ENCODE data around the gene GPR89A.
"Not testable (repeated sequence)": the region's sequence is repeated elsewhere in the genome, so short reads cannot be mapped to it uniquely, and the experiment has no call there.

The GPR89A gene

GRCh38 chr1:145607833-145608733, at the start of gene GPR89A:
Gene GPR89A (plus strand): TSS chr1:145607988. CDS start chr1:145608134, 146 bp downstream.
- H3K4me3 Mint-ChIP-seq, result peak within 1 kb of the TSS; percentile 87
- H3K36me3 Mint-ChIP-seq (ENCODE audit: low read depth); H3K27me3 Mint-ChIP-seq (ENCODE audit: low read depth); H3K9me3 Mint-ChIP-seq: not testable (repeated sequence)
- peak within 1 kb of the TSS; percentile 85 for H3K27ac Mint-ChIP-seq
- peaks cover 14% of the 10 kb centered on the region for H3K4me1 Mint-ChIP-seq (ENCODE audit: low read depth)

GRCh38 chr1:145586820-145587219, 21.0 kb upstream of the GPR89A start:
- H3K4me3 Mint-ChIP-seq; H3K9me3 Mint-ChIP-seq; H3K27ac Mint-ChIP-seq; H3K36me3 Mint-ChIP-seq (ENCODE audit: low read depth); H3K4me1 Mint-ChIP-seq (ENCODE audit: low read depth); H3K27me3 Mint-ChIP-seq (ENCODE audit: low read depth): not testable (repeated sequence)

GRCh38 chr1:145590806-145591205, 17.0 kb upstream of the GPR89A start:
- H3K27ac Mint-ChIP-seq; H3K4me3 Mint-ChIP-seq; H3K27me3 Mint-ChIP-seq (ENCODE audit: low read depth); H3K36me3 Mint-ChIP-seq (ENCODE audit: low read depth); H3K9me3 Mint-ChIP-seq: not testable (repeated sequence)
- peaks cover 11% of the 10 kb centered on the region for H3K4me1 Mint-ChIP-seq (ENCODE audit: low read depth)

- H3K27ac Mint-ChIP-seq, H3K4me3 Mint-ChIP-seq: not testable (repeated sequence)
These were observed 15.4 kb upstream of the GPR89A start for GRCh38 chr1:145592347-145592746.

GRCh38 chr1:145595421-145595820, 12.4 kb upstream of the GPR89A start:
- Mint-ChIP-seq H3K4me1 (ENCODE audit: low read depth) (peaks cover 11% of the 10 kb centered on the region), H3K27me3 (ENCODE audit: low read depth) (peaks cover 25% of the 10 kb centered on the region)
- not testable (repeated sequence) for H3K4me3 Mint-ChIP-seq; H3K36me3 Mint-ChIP-seq (ENCODE audit: low read depth); H3K27ac Mint-ChIP-seq; H3K9me3 Mint-ChIP-seq

More at GRCh38 chr1:145592347-145592746, 15.4 kb upstream of the GPR89A start:
- Mint-ChIP-seq H3K27me3 (ENCODE audit: low read depth) (peaks cover 14% of the 10 kb centered on the region), H3K4me1 (ENCODE audit: low read depth) (peaks cover 11% of the 10 kb centered on the region)
- H3K36me3 Mint-ChIP-seq (ENCODE audit: low read depth); H3K9me3 Mint-ChIP-seq: not testable (repeated sequence)

- H3K27me3 Mint-ChIP-seq (ENCODE audit: low read depth), result peaks cover 25% of the 10 kb centered on the region
- not testable (repeated sequence) for H3K36me3 Mint-ChIP-seq (ENCODE audit: low read depth); H3K27ac Mint-ChIP-seq; H3K9me3 Mint-ChIP-seq; H3K4me3 Mint-ChIP-seq; H3K4me1 Mint-ChIP-seq (ENCODE audit: low read depth)
These were observed 11.6 kb upstream of the GPR89A start for GRCh38 chr1:145596236-145596635.

GRCh38 chr1:145599426-145599825, 8.4 kb upstream of the GPR89A start:
- H3K9me3 Mint-ChIP-seq; H3K36me3 Mint-ChIP-seq (ENCODE audit: low read depth); H3K4me1 Mint-ChIP-seq (ENCODE audit: low read depth); H3K4me3 Mint-ChIP-seq; H3K27ac Mint-ChIP-seq: not testable (repeated sequence)
- H3K27me3 Mint-ChIP-seq (ENCODE audit: low read depth), result peaks cover 25% of the 10 kb centered on the region

- peaks cover 15% of the 10 kb centered on the region for H3K27me3 Mint-ChIP-seq (ENCODE audit: low read depth)
- H3K9me3 Mint-ChIP-seq, result no peaks in the 10 kb centered on the region
- H3K27ac Mint-ChIP-seq, result no peak overlapping the region
- H3K36me3 Mint-ChIP-seq (ENCODE audit: low read depth), result no peaks in the 10 kb centered on the region
- H3K4me3 Mint-ChIP-seq, result no peak overlapping the region
- H3K4me1 Mint-ChIP-seq (ENCODE audit: low read depth), result no peaks in the 10 kb centered on the region
These were observed 6.2 kb upstream of the GPR89A start for GRCh38 chr1:145601593-145601992.

GRCh38 chr1:145606840-145607239, 948 bp upstream of the GPR89A start:
- H3K9me3 Mint-ChIP-seq; H3K4me3 Mint-ChIP-seq; H3K27ac Mint-ChIP-seq; H3K36me3 Mint-ChIP-seq (ENCODE audit: low read depth); H3K27me3 Mint-ChIP-seq (ENCODE audit: low read depth): not testable (repeated sequence)
- peaks cover 11% of the 10 kb centered on the region for H3K4me1 Mint-ChIP-seq (ENCODE audit: low read depth)

GRCh38 chr1:145607289-145607688, 499 bp upstream of the GPR89A start:
- H3K27ac Mint-ChIP-seq; H3K27me3 Mint-ChIP-seq (ENCODE audit: low read depth); H3K36me3 Mint-ChIP-seq (ENCODE audit: low read depth); H3K4me3 Mint-ChIP-seq; H3K9me3 Mint-ChIP-seq: not testable (repeated sequence)
- H3K4me1 Mint-ChIP-seq (ENCODE audit: low read depth), result peaks cover 14% of the 10 kb centered on the region

GRCh38 chr1:145610744-145611143, 3.0 kb downstream of the GPR89A start:
- not testable (repeated sequence) for H3K27ac Mint-ChIP-seq; H3K9me3 Mint-ChIP-seq; H3K27me3 Mint-ChIP-seq (ENCODE audit: low read depth); H3K36me3 Mint-ChIP-seq (ENCODE audit: low read depth); H3K4me3 Mint-ChIP-seq
- peaks cover 16% of the 10 kb centered on the region for H3K4me1 Mint-ChIP-seq (ENCODE audit: low read depth)

GRCh38 chr1:145620073-145620472, 12.3 kb downstream of the GPR89A start:
- H3K4me3 Mint-ChIP-seq; H3K9me3 Mint-ChIP-seq; H3K36me3 Mint-ChIP-seq (ENCODE audit: low read depth); H3K27ac Mint-ChIP-seq; H3K27me3 Mint-ChIP-seq (ENCODE audit: low read depth); H3K4me1 Mint-ChIP-seq (ENCODE audit: low read depth): not testable (repeated sequence)

- not testable (repeated sequence) for H3K27ac Mint-ChIP-seq; H3K9me3 Mint-ChIP-seq; H3K4me3 Mint-ChIP-seq; H3K36me3 Mint-ChIP-seq (ENCODE audit: low read depth); H3K4me1 Mint-ChIP-seq (ENCODE audit: low read depth); H3K27me3 Mint-ChIP-seq (ENCODE audit: low read depth)
These were observed 14.4 kb downstream of the GPR89A start for GRCh38 chr1:145622177-145622576.

GRCh38 chr1:145636237-145636636, 28.4 kb downstream of the GPR89A start:
- not testable (repeated sequence) for H3K4me3 Mint-ChIP-seq; H3K36me3 Mint-ChIP-seq (ENCODE audit: low read depth); H3K27ac Mint-ChIP-seq; H3K9me3 Mint-ChIP-seq; H3K4me1 Mint-ChIP-seq (ENCODE audit: low read depth); H3K27me3 Mint-ChIP-seq (ENCODE audit: low read depth)

- H3K4me3 Mint-ChIP-seq; H3K9me3 Mint-ChIP-seq; H3K27me3 Mint-ChIP-seq (ENCODE audit: low read depth); H3K36me3 Mint-ChIP-seq (ENCODE audit: low read depth); H3K4me1 Mint-ChIP-seq (ENCODE audit: low read depth); H3K27ac Mint-ChIP-seq: not testable (repeated sequence)
These were observed 34.1 kb downstream of the GPR89A start for GRCh38 chr1:145641886-145642285.

GRCh38 chr1:145643990-145644389, 36.2 kb downstream of the GPR89A start:
- H3K9me3 Mint-ChIP-seq; H3K27ac Mint-ChIP-seq; H3K4me1 Mint-ChIP-seq (ENCODE audit: low read depth); H3K4me3 Mint-ChIP-seq; H3K27me3 Mint-ChIP-seq (ENCODE audit: low read depth); H3K36me3 Mint-ChIP-seq (ENCODE audit: low read depth): not testable (repeated sequence)

All from T-helper 1 cell treated with Interleukin-12 subunit alpha and Interleukin-12 subunit beta and Interleukin-4 antibody, amounts not matched to agents 30 μg/mL and 1 μg/mL, for 36 hours (primary cell).